GM19372 (cell line): ENCODE data around the gene LRBA.

ENCODE experiments used
- ATAC-seq: cut with Tn5 transposase; IDR thresholded peaks from one replicate; pipeline ENCODE4 v1.9.1; 2021; ENCODE audit warnings: mild to moderate bottlenecking, low read depth, moderate library complexity; ENCODE audit not compliant: unreplicated experiment

LRBA gene

DNA sequence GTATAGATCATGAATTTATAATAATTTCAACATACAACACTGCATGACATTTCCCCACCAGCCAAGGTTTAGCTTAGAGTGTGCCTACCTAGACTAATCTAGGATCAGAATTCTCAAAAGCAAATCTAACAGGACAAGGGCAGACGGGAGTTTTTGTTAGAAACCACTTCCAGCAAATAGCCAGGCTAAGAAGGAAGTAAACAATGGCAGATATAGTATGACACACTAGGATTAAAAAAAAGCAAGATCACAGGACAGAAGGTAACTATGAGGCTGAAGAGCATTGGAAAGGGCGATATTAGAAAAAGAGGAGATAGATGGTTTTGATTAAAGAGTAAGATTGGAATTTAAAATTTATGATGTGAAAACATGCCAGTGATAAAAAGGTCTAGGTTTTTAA is 124.8 kb downstream of the LRBA start:
- no peak for ATAC-seq

DNA sequence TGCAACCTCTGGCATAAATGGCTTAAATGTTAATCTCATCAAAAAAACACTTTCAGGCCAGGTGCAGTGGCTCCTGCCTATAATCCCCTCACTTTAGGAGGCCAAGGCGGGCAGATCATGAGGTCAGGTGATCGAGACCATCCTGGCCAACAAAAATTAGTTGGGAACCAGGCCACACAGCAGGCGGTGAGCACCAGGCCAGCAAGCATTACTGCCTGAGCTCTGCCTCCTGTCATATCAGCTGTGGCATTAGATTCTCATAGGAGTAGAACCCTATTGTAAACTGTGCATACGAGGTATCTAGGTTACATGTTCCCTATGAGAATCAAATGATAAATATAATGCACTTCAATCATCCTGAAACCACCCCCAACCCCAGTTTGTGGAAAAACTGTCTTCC is 125.8 kb downstream of the LRBA start:
- no peak for ATAC-seq

DNA sequence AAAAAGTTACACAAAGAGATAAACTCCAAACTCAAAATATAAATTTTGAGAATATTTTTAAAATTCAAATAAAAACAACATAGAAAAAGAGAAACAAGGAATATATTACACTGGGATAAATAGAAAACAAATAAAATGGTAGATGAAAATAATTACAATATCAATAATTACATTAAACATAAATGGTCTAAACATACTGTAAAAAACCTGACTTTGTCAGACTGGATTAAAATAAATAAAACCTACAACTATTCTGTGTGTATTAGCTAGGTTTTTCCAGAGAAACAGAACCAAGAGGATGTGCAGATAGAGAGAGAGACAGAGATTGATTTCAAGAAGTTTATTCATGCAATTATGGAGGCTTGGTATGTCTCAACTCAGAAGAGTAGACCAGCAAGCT is 126.5 kb downstream of the LRBA start:
- ATAC-seq, result no peak

GRCh38 chr4:150888217-150888616 is 126.9 kb downstream of the LRBA start:
- ATAC-seq, result no peak

GRCh38 chr4:150886597-150886996 is 128.5 kb downstream of the LRBA start:
- ATAC-seq, result no peak

- no peak for ATAC-seq
Observed at GRCh38 chr4:150884625-150885024, 130.5 kb downstream of the LRBA start.

DNA sequence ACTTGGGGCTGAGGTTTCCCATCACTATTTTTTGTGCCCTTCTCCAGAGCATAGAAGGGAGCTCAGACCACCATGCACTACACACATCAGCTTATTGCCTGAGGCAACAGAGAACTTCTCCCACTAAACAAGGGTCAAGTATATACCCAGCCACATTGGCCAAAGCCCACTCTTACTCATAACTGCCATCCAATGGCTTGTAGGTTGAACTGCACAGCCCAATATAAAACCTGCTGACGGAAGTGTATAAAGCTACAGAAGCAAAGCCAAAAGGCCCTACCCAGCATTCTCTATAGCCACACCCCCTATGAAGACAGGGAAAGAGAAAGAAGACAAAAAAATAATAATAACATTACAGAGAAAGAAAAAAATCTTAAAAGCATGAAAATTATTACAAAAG is 139.7 kb downstream of the LRBA start:
- ATAC-seq, result no peak

DNA sequence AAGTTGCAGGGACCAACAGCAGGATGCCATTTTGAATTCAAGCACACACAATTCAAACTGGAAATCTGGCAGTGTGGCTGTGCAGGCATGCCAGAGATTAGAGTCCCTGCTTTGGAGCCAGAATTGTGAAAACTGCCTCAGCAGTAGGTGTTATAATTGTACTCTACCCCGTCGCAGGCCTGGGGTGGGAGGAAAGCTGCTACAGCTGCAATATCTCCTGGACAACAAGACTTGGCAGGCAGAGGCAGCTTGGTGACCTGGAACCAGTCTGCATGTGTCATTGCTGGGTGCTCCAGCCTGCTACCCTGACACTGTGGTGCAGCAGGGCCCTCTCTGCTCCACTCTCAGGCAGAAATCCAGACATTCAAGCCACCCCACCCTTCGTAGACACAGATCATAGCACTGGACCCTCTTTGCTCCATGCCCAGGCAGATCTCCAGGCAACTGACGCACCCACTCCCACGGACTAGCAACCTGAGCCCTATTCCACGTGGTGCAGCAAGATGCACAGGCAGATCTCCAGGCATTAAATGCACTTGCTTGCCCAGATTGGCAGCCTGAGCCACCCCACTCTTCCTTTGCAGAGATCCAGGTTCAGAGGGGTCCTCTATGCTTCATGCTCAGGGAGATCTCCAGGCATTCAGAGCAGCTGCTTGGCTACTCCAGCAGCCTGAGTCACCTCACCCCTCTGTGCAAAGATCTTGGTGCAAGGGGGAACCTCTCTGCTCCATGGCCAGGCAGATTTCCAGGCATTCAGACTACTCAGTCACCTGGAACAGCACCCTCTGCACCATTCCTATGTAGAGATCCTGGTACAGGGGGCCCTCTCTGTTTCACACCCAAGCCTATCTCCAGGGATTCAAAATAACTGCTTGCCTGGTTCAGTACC is 140.5 kb downstream of the LRBA start:
- ATAC-seq, result no peak

- ATAC-seq, result peak; percentile 84
Observed at GRCh38 chr4:150867148-150867547, 147.9 kb downstream of the LRBA start.

DNA sequence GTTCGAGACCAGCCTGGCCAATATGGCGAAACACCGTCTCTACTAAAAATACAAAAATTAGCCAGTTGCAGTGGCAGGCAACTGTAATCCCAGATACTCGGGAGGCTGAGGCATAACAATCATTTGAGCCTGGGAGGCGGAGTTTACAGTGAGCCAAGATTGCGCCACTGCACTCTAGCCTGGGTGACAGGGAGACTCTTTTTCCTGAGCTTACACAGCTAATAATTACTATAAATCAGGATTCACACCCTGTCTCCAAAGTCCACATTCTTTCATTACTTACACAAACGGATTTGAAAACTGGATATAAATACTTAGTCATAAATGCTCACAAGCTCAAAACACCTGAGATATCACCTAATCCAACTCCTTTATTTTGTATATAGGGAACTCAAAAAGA is 151.6 kb downstream of the LRBA start:
- ATAC-seq, result no peak

GRCh38 chr4:150862829-150863228 is 152.3 kb downstream of the LRBA start:
- no peak for ATAC-seq

GRCh38 chr4:150859453-150859852 is 155.6 kb downstream of the LRBA start:
- ATAC-seq, result no peak

GRCh38 chr4:150855981-150856510 is 159.0 kb downstream of the LRBA start:
- ATAC-seq, result no peak

DNA sequence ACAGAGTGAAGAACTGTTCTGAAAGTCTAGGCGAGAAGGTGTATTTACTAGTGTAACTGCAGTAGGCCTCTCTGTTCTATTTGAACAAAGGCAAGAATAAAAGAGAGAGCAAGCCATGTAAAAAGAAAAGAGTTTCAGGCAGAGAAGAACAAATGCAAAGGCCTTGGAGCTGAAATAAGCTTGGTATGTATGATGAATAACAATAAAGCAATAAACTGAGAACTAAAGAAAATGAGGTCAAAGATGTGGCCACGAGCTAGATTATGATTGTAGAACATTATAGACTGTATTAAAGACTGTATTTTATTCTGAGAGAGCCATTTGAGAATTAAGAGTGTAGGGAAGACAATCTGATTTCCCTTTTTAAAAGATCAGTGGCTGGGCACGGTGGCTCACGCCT is 160.5 kb downstream of the LRBA start:
- no peak for ATAC-seq

DNA sequence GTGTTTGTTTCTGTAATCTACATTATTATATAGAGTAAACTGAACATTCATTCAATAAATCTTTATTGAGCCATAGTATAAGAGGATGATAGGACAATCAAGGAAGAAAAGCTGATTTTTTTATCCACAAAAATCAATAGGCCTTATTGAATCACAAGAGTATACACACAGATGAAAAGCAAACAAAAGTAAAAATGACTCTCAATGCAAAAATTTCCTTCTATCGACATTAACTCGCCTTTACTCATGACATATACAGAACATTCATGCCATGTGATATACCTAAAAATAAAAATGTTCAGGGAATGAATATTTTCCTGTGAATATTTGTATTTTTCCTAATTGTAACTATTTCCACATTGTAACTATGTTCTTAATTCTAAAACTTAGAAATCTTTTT is 161.2 kb downstream of the LRBA start:
- ATAC-seq, result no peak

GRCh38 chr4:150852216-150852615 is 162.9 kb downstream of the LRBA start:
- no peak for ATAC-seq

DNA sequence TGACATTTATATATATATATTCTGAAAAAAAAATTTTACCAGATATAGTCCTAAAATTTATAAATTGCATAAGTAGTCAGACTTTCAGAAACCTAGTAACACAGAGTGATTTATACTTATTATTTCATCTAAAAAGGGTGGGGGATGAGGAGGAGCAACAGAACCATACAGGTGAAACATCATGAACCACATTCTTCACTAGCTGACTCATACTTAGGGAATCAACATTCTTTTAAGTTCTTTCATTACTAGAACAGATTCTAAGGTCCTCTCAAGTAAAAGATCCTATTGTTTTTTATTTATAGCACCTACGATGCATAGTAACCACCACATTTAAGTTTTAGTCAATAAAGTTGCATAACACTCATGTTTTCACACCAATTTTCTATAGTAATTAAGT is 166.1 kb downstream of the LRBA start:
- ATAC-seq, result no peak

DNA sequence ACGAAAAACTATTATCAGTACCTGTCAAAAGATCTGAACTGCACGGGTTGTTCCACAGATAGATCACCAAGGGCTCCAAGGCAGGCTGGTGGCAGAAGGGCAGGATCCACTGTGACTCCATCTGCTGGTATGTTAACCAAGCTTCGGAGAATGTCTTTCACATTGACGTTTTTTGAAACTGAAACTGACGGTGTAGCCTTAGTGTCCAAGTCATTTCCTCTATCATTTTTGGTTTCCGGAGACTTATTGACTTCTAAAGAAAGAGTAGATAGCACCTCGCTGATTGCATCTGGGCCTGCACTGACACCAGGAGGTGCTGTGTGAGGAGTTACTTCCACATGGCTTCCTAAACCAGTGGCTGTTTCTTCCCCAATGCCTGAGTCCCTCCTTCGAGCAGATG is 186.9 kb downstream of the LRBA start:
- peak; percentile 92 for ATAC-seq

DNA sequence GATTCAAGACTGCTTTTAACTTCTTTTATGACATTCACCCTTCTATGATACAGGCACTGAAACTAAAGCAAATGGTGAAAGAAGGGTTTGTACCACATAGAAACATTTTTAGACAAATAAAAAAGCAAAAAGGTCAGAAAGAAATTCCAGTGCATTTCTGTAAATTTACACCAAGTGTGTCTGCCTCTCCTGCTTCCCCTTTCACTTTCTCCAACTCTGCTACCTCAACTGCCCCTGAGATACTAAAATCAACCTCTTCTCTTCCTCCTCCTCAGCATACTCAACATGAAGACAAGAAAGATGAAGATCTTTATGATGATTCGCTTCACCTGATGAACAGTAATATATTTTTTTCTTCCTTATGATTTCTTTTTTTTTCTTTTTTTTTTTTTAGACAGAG is 187.9 kb downstream of the LRBA start:
- no peak for ATAC-seq

DNA sequence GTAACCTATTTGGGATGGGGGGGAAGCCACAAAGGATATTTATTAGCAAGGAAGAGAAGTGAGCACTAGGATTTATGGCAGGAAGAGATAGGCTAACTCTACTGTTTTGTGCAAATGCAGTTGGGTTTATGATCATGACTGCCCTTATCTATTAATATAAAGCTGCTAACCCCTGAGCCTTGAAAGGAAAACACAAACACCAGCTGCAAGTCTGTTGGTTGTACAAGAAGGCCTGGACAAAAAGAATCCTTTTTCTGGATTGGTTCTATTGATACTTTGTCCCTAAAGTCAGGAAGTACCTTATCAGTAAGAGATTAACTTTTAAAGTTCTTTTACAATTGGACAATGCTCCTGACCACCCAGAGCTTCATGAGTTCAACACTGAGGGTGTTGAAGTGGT is 188.8 kb downstream of the LRBA start:
- no peak for ATAC-seq

DNA sequence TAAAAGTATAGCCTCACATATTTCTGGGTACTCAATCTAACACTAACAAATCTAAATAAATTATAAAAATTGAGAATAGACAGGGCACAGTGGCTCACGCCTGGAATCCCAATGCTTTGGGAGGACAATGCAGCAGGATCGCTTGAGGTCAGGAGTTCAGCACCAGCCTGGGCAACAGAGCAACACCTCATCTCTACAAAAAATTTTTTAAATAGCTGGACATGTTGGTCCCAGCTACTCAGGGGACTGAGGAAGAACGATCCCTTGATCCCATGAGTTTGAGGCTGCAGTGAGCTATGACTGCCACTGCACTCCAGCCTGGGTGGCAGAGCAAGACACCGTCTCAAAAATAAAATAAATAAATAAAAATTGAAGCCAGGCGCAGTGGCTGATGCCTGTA is 192.7 kb downstream of the LRBA start:
- no peak for ATAC-seq

- ATAC-seq, result no peak
Observed at GRCh38 chr4:150821641-150822040, 193.4 kb downstream of the LRBA start.
